HEK293 (cell line): Measurements from ENCODE around the gene AGPAT1.

Source experiments
- BCL11B ChIP-seq: fragments of 450-650 bp; formaldehyde crosslinking; IDR thresholded peaks from 2 replicates; pipeline ENCODE4 v1.5.1; 2016; ENCODE audit warnings: low read depth, missing biosample characterization, missing genetic modification characterization
- GLIS2 ChIP-seq: fragments of 450-650 bp; formaldehyde crosslinking; IDR thresholded peaks from 2 replicates; pipeline ENCODE4 v1.5.1; 2016; ENCODE audit warnings: missing biosample characterization, missing genetic modification characterization
- HIC1 ChIP-seq: fragments of 450-650 bp; formaldehyde crosslinking; IDR thresholded peaks from 2 replicates; pipeline ENCODE4 v1.5.1; 2016; ENCODE audit warnings: missing biosample characterization, missing genetic modification characterization
- KLF7 ChIP-seq: fragments of 450-650 bp; formaldehyde crosslinking; IDR thresholded peaks from 2 replicates; pipeline ENCODE4 v1.5.1; 2016; ENCODE audit warnings: missing biosample characterization, missing genetic modification characterization, borderline replicate concordance
- SP2 ChIP-seq: fragments of 450-650 bp; formaldehyde crosslinking; IDR thresholded peaks from 2 replicates; pipeline ENCODE4 v1.5.1; 2016; ENCODE audit warnings: missing biosample characterization, missing genetic modification characterization
- TCF7L2 ChIP-seq: IDR thresholded peaks from 2 replicates; pipeline ENCODE4 v1.6.1; 2011; ENCODE audit warnings: low read depth, mild to moderate bottlenecking, inconsistent platforms, low read length, moderate library complexity, borderline replicate concordance
- ZBTB1 ChIP-seq: fragments of 450-650 bp; formaldehyde crosslinking; IDR thresholded peaks from 2 replicates; pipeline ENCODE4 v1.5.1; 2016; ENCODE audit warnings: missing biosample characterization, missing genetic modification characterization
- ZBTB17 ChIP-seq: fragments of 450-650 bp; formaldehyde crosslinking; IDR thresholded peaks from 2 replicates; pipeline ENCODE4 v1.5.1; 2016; ENCODE audit warnings: missing biosample characterization, missing genetic modification characterization
- ZBTB48 ChIP-seq: fragments of 450-650 bp; formaldehyde crosslinking; IDR thresholded peaks from 2 replicates; pipeline ENCODE4 v1.5.1; 2016; ENCODE audit warnings: missing biosample characterization, missing genetic modification characterization
- ZBTB7A ChIP-seq: fragments of 450-650 bp; formaldehyde crosslinking; IDR thresholded peaks from 2 replicates; pipeline ENCODE4 v1.5.1; 2016; ENCODE audit warnings: low read depth, missing biosample characterization, missing genetic modification characterization
- ZFP3 ChIP-seq: fragments of 450-650 bp; formaldehyde crosslinking; IDR thresholded peaks from 2 replicates; pipeline ENCODE4 v1.5.1; 2016; ENCODE audit warnings: low read depth, missing biosample characterization, missing genetic modification characterization
- ZFP69B ChIP-seq: fragments of 450-650 bp; formaldehyde crosslinking; IDR thresholded peaks from 2 replicates; pipeline ENCODE4 v1.5.1; 2016; ENCODE audit warnings: missing biosample characterization, missing genetic modification characterization
- ZNF114 ChIP-seq: fragments of 450-650 bp; formaldehyde crosslinking; IDR thresholded peaks from 2 replicates; pipeline ENCODE4 v1.5.0; 2017; ENCODE audit warnings: missing biosample characterization, missing genetic modification characterization
- ZNF223 ChIP-seq: fragments of 450-650 bp; formaldehyde crosslinking; IDR thresholded peaks from 2 replicates; pipeline ENCODE4 v1.5.1; 2016; ENCODE audit warnings: missing biosample characterization, missing genetic modification characterization
- ZNF561 ChIP-seq: fragments of 450-650 bp; IDR thresholded peaks from 2 replicates; pipeline ENCODE4 v1.5.1; 2018; ENCODE audit warnings: missing biosample characterization, missing genetic modification characterization, borderline replicate concordance
- ZNF610 ChIP-seq: fragments of 450-650 bp; formaldehyde crosslinking; IDR thresholded peaks from 2 replicates; pipeline ENCODE4 v1.5.1; 2016; ENCODE audit warnings: missing biosample characterization, missing genetic modification characterization, borderline replicate concordance
- ZNF747 ChIP-seq: fragments of 450-650 bp; formaldehyde crosslinking; IDR thresholded peaks from 2 replicates; pipeline ENCODE4 v1.5.1; 2016; ENCODE audit warnings: missing biosample characterization, missing genetic modification characterization
- ZNF776 ChIP-seq: fragments of 450-650 bp; formaldehyde crosslinking; IDR thresholded peaks from 2 replicates; pipeline ENCODE4 v1.5.0; 2017; ENCODE audit warnings: missing biosample characterization, missing genetic modification characterization, borderline replicate concordance
- ZSCAN23 ChIP-seq: fragments of 450-650 bp; formaldehyde crosslinking; IDR thresholded peaks from 2 replicates; pipeline ENCODE4 v1.5.1; 2016; ENCODE audit warnings: missing biosample characterization, missing genetic modification characterization
- TF ChIP-seq, protein P1 (sequence below): fragments of 450-650 bp; formaldehyde crosslinking; IDR thresholded peaks from 2 replicates; pipeline ENCODE4 v1.5.1; 2017; ENCODE audit warnings: missing biosample characterization, missing genetic modification characterization
- TF ChIP-seq, protein P2 (sequence below): fragments of 450-650 bp; formaldehyde crosslinking; IDR thresholded peaks from 2 replicates; pipeline ENCODE4 v1.5.1; 2016; ENCODE audit warnings: missing biosample characterization, missing genetic modification characterization, borderline replicate concordance
- TF ChIP-seq, protein P3 (sequence below): fragments of 450-650 bp; formaldehyde crosslinking; IDR thresholded peaks from 2 replicates; pipeline ENCODE4 v1.5.1; 2016; ENCODE audit warnings: missing biosample characterization, missing genetic modification characterization, low read depth
- TF ChIP-seq, protein P4 (sequence below): fragments of 450-650 bp; formaldehyde crosslinking; IDR thresholded peaks from 2 replicates; pipeline ENCODE4 v1.5.1; 2016; ENCODE audit warnings: missing biosample characterization, missing genetic modification characterization
- TF ChIP-seq, protein P5 (sequence below): fragments of 450-650 bp; formaldehyde crosslinking; IDR thresholded peaks from 2 replicates; pipeline ENCODE4 v1.5.1; 2016; ENCODE audit warnings: missing biosample characterization, missing genetic modification characterization

AGPAT1 gene

DNA sequence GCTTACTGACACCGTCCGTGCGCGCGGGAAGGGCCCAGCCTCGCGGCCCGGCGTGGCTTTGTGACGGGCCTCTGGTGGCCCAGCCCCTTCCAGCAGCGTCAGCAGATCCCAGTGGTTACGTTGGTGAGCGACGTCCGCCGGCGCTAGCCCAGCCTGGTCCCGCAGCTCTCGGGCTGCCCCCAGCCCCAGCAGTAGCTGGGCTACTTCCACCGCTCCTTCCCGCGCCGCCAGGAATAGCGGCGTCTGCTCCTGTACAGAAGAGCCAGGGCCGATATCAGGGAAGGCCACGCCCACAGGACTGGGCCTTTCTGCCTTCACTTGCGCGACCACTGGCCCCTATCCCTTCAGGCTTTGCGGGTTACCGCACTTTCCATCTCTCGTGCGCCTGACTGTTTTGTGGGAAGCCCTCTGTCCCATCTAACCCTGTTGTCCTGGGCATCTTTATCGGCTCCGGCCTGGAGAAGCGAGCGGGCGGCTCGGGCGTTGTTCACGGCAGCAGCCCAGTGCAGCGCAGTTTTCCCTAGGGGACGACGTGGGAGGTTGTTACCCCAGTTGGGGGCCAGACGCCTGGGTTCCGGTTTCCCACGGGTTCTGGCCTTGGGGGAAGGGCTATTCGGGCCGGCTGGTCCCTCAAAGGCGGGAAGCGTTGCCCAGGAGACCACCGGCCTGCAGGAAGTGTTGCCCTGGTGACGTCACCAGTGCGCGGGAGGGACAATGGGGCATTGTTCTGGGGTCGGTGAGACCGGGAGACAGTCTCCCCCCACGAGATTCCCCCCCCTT is 20.2 kb upstream of the AGPAT1 start (continued):
- TF ChIP-seq ZNF223 (tag by site-specific recombination) (0 out of 2 replicates have a peak, but pooled peaks have one; percentile 39), SP2 (tag by site-specific recombination) (peak; percentile 47; the same call in 1 of the 2 replicates), ZNF747 (tag by site-specific recombination) (no peak), HIC1 (tag by site-specific recombination) (peak; percentile 52), ZFP3 (tag by site-specific recombination) (no peak), TCF7L2 (no peak), ZBTB48 (tag by site-specific recombination) (peak; percentile 81; the same call in 1 of the 2 replicates), ZBTB7A (tag by site-specific recombination) (peak; percentile 69; the same call in 1 of the 2 replicates), ZNF114 (tag by site-specific recombination) (no peak), BCL11B (tag by site-specific recombination) (peak; percentile 44; the same call in 1 of the 2 replicates), ZNF610 (peak; percentile 82), ZNF561 (no peak; the same call in none of the 2 replicates), GLIS2 (tag by site-specific recombination) (peak; percentile 94), KLF7 (tag by site-specific recombination) (no peak; the same call in 1 of the 2 replicates), ZSCAN23 (tag by site-specific recombination) (0 out of 2 replicates have a peak, but pooled peaks have one; percentile 42), ZFP69B (tag by site-specific recombination) (peak; percentile 67; the same call in 1 of the 2 replicates), ZNF776 (no peak), ZBTB1 (tag by site-specific recombination) (no peak), ZBTB17 (tag by site-specific recombination) (peak; percentile 50)
- TF ChIP-seq, protein P1, sequence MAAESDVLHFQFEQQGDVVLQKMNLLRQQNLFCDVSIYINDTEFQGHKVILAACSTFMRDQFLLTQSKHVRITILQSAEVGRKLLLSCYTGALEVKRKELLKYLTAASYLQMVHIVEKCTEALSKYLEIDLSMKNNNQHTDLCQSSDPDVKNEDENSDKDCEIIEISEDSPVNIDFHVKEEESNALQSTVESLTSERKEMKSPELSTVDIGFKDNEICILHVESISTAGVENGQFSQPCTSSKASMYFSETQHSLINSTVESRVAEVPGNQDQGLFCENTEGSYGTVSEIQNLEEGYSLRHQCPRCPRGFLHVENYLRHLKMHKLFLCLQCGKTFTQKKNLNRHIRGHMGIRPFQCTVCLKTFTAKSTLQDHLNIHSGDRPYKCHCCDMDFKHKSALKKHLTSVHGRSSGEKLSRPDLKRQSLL (tag by site-specific recombination), result no peak
- TF ChIP-seq, protein P2, sequence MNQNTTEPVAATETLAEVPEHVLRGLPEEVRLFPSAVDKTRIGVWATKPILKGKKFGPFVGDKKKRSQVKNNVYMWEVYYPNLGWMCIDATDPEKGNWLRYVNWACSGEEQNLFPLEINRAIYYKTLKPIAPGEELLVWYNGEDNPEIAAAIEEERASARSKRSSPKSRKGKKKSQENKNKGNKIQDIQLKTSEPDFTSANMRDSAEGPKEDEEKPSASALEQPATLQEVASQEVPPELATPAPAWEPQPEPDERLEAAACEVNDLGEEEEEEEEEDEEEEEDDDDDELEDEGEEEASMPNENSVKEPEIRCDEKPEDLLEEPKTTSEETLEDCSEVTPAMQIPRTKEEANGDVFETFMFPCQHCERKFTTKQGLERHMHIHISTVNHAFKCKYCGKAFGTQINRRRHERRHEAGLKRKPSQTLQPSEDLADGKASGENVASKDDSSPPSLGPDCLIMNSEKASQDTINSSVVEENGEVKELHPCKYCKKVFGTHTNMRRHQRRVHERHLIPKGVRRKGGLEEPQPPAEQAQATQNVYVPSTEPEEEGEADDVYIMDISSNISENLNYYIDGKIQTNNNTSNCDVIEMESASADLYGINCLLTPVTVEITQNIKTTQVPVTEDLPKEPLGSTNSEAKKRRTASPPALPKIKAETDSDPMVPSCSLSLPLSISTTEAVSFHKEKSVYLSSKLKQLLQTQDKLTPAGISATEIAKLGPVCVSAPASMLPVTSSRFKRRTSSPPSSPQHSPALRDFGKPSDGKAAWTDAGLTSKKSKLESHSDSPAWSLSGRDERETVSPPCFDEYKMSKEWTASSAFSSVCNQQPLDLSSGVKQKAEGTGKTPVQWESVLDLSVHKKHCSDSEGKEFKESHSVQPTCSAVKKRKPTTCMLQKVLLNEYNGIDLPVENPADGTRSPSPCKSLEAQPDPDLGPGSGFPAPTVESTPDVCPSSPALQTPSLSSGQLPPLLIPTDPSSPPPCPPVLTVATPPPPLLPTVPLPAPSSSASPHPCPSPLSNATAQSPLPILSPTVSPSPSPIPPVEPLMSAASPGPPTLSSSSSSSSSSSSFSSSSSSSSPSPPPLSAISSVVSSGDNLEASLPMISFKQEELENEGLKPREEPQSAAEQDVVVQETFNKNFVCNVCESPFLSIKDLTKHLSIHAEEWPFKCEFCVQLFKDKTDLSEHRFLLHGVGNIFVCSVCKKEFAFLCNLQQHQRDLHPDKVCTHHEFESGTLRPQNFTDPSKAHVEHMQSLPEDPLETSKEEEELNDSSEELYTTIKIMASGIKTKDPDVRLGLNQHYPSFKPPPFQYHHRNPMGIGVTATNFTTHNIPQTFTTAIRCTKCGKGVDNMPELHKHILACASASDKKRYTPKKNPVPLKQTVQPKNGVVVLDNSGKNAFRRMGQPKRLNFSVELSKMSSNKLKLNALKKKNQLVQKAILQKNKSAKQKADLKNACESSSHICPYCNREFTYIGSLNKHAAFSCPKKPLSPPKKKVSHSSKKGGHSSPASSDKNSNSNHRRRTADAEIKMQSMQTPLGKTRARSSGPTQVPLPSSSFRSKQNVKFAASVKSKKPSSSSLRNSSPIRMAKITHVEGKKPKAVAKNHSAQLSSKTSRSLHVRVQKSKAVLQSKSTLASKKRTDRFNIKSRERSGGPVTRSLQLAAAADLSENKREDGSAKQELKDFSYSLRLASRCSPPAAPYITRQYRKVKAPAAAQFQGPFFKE (tag by site-specific recombination), result no peak
- TF ChIP-seq, protein P3, sequence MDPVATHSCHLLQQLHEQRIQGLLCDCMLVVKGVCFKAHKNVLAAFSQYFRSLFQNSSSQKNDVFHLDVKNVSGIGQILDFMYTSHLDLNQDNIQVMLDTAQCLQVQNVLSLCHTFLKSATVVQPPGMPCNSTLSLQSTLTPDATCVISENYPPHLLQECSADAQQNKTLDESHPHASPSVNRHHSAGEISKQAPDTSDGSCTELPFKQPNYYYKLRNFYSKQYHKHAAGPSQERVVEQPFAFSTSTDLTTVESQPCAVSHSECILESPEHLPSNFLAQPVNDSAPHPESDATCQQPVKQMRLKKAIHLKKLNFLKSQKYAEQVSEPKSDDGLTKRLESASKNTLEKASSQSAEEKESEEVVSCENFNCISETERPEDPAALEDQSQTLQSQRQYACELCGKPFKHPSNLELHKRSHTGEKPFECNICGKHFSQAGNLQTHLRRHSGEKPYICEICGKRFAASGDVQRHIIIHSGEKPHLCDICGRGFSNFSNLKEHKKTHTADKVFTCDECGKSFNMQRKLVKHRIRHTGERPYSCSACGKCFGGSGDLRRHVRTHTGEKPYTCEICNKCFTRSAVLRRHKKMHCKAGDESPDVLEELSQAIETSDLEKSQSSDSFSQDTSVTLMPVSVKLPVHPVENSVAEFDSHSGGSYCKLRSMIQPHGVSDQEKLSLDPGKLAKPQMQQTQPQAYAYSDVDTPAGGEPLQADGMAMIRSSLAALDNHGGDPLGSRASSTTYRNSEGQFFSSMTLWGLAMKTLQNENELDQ (tag by site-specific recombination), result no peak
- TF ChIP-seq, protein P4, sequence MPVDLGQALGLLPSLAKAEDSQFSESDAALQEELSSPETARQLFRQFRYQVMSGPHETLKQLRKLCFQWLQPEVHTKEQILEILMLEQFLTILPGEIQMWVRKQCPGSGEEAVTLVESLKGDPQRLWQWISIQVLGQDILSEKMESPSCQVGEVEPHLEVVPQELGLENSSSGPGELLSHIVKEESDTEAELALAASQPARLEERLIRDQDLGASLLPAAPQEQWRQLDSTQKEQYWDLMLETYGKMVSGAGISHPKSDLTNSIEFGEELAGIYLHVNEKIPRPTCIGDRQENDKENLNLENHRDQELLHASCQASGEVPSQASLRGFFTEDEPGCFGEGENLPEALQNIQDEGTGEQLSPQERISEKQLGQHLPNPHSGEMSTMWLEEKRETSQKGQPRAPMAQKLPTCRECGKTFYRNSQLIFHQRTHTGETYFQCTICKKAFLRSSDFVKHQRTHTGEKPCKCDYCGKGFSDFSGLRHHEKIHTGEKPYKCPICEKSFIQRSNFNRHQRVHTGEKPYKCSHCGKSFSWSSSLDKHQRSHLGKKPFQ (tag by site-specific recombination), result 0 out of 2 replicates have a peak, but pooled peaks have one; percentile 21
- TF ChIP-seq, protein P5, sequence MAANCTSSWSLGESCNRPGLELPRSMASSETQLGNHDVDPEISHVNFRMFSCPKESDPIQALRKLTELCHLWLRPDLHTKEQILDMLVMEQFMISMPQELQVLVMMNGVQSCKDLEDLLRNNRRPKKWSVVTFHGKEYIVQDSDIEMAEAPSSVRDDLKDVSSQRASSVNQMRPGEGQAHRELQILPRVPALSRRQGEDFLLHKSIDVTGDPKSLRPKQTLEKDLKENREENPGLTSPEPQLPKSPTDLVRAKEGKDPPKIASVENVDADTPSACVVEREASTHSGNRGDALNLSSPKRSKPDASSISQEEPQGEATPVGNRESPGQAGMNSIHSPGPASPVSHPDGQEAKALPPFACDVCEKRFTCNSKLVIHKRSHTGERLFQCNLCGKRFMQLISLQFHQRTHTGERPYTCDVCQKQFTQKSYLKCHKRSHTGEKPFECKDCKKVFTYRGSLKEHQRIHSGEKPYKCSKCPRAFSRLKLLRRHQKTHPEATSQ (tag by site-specific recombination), result peak; percentile 79; the same call in 1 of the 2 replicates
